NCI-H748 (cell line): ENCODE data around the gene DELE1.
"Not testable (repeated sequence)": the region's sequence is repeated elsewhere in the genome, so short reads cannot be mapped to it uniquely, and the experiment has no call there.

Source experiments
- DNase-seq: peaks from one replicate; lab custom pipeline; 2025; ENCODE audit not compliant: unreplicated experiment; lab: John Stamatoyannopoulos, UW

Gene DELE1

DNA sequence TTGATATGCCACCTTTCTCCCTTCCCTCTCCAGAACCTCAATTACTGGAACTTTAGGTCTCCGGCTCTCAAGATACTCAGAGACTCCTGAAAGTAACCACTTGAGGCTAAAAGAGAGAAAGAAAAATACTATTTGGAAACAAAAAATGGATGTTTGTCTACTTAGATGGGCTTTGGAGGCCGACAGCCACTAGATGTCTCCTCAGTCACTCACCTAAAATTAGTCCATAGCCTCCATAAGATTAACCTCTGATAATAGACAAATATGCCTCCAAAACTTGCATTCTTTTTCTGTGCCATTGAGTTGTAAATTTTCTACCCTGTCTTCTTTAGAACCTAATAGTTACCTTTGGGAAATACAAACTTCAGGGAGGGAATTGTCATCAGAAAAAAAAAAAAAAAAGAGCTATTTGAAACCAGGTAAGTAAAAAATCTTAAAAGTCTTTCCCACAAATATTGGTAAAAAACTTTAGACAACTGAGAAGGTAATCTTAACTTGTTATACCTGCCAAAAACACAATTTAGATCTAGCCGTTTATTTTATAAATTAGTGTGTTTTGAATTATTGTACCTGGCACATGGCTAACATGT lies 34.3 kb upstream of the DELE1 start:
- DNase-seq: no peak

- not testable (repeated sequence) for DNase-seq
Measured at GRCh38 chr5:141890429-141890828, 33.2 kb upstream of the DELE1 start.

GRCh38 chr5:141897425-141897824 lies 26.2 kb upstream of the DELE1 start:
- no peak for DNase-seq

GRCh38 chr5:141898448-141899049 lies 25.1 kb upstream of the DELE1 start:
- no peak for DNase-seq

GRCh38 chr5:141902015-141902814 lies 21.5 kb upstream of the DELE1 start:
- no peak for DNase-seq

- DNase-seq: no peak
Measured at GRCh38 chr5:141903261-141903660, 20.4 kb upstream of the DELE1 start.

DNA sequence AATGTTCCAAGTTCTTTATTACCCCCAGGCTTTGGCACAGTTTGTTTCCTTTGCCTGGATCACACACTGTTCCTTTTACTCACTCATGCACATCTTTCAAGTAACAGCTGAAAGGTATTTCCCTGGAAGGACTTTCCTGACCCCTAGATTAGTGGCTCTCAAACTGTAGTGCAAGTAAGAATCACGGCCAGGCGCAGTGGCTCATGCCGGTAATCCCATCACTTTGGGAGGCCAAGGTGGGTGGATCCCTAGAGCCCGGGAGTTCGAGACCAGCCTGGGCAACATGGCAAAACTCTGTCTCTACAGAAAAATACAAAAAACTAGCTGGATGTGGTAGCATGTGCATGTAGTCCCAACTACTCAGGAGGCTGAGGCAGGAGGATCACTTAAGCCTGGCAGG lies 19.1 kb upstream of the DELE1 start:
- DNase-seq: no peak

DNA sequence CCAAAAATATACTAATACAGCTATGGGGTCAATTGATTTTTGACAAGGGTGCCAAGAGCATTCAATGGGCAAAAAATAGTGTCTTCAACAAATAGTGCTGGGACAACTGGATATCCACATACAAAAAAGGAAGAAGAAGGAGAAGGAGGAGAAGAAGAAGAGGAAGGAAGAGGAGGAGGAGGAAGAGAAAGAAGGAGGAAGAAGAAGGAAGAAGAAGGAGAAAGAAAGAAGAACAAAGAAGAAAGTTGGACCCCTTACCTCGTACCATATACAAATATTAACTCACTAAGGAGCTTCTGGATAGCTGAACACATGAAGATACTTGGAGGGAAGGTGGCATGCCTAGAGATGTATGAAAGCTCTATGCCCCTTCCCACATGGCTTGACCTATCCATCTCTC lies 17.2 kb upstream of the DELE1 start:
- no peak for DNase-seq

DNA sequence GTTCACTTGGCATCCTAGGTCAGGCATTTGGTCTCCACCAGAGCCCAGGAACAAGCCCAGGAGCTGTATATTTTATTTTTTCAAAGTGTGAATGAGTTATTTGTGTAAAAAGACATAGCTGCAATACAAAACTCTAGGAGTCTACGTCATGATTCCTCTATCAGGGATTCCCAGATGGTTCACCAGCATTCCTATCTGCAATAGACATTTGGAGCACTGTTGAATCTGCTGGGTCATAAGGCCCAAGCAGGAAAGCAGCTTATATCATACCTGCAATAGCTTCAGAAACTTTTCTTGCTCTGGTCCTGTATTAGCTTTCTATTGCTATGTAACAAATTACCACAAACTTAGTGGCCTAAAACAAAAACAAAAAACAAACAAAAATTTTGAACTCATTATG lies 16.7 kb upstream of the DELE1 start:
- no peak for DNase-seq

DNA sequence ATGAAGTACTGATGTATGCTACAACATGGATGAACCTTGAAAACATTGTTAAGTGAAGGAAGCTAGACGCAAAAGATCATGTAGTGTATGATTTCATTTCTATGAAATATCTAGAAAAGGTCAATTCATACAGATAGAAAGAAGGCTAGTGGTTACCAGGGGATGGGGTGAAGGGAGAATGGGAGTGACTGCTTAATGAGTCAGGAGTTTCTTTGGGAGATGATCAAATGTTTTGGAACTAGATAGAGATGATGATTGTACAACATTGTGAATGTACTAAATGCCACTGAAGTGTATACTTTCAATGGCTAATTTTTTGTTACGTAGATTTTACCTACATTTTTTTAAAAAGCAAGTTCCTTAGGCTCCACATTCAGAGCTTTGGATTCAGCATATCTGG lies 14.9 kb upstream of the DELE1 start:
- no peak for DNase-seq

DNA sequence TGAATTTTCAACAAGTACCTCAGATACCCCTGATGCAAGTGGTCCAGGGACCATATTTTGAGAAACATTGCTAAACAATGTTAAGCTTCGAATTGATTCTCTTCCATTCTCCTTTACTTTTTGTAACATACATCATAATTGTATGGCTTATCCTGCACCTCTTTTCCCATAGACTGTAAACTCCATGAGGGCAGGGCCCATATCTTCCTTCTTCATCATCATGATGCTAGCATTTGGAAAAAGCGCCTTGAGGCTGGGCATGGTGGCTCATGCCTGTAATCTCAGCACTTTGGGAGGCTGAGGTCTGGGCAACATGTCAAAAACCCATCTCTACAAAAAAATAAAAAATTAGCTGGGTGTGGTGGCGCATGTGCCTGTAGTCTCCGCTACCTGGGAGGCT lies 14.5 kb upstream of the DELE1 start:
- no peak for DNase-seq

DNA sequence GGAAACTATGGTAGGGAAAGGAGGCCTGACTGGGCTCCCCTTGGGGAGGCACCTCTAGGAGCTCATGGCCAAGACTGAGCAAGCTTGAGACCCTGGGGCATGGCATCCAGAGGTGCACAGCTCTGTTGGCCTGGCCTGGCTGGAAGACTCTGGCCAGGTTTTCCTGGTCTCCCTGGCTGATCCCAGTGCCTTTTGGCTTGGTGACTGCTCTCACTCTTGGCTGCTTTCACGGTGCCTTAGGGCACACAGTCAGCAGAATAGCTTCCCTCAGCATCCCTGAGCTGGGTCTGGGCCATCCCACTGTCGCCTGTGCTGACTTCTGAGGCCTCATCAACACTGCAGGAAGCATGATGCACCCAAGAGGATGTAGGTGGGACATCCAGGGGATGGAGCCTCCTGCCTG lies 13.4 kb upstream of the DELE1 start:
- DNase-seq: no peak

GRCh38 chr5:141913560-141914198 lies 10.0 kb upstream of the DELE1 start:
- peak; percentile 35 for DNase-seq

DNA sequence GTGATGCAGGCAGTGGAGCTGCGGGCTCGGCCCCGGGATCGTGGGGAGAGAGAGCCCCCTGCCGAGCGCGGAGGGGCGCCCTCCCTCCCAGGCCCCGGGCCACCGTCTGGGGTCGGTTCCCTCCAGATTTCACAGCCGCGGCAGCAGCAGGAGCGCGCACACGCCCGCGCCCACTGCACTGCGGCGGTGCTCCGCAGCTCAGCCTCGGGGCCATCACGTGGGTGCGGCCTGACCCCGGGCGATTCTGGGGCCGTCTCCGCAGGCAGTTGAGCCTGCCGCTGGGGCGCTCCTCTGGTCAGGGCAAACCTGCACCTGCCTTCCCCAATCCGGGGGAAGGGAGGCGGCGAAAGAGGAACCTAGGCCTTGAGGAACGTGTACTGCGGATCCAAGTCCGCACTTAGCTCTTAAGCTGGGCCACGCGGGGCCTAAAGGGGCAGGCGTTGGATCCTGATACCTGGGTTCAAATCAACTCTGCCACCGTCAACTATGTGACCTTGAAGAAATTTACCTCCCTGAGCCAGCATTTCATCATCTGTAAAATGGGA lies 9.4 kb upstream of the DELE1 start:
- peak; percentile 51 for DNase-seq

- DNase-seq: no peak
Measured at GRCh38 chr5:141914797-141915196, 8.9 kb upstream of the DELE1 start.

DNA sequence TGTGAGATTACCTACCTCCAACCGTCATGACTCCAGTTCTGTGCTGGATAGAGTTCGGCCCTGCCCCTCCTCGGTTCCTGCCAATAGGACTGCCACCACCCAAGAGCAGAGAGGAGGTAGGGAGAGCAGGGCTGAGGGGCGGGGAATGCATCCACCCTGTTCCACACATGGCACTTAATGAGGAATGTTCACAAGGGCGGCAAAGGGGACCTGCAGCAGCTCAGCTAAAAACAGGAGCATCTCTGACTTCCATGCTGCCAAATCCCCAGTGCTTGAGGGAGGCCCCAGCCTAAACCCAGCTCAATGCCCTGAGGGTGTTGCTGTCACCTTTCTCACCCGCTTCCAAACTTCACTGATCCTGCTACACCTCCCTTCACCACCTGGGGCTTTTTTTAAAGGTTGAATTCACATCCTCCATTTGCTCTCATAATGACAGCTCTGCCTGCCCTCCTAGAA lies 7.8 kb upstream of the DELE1 start:
- no peak for DNase-seq

GRCh38 chr5:141916522-141916921 lies 7.1 kb upstream of the DELE1 start:
- DNase-seq: no peak

GRCh38 chr5:141917760-141918159 lies 5.9 kb upstream of the DELE1 start:
- no peak for DNase-seq

DNA sequence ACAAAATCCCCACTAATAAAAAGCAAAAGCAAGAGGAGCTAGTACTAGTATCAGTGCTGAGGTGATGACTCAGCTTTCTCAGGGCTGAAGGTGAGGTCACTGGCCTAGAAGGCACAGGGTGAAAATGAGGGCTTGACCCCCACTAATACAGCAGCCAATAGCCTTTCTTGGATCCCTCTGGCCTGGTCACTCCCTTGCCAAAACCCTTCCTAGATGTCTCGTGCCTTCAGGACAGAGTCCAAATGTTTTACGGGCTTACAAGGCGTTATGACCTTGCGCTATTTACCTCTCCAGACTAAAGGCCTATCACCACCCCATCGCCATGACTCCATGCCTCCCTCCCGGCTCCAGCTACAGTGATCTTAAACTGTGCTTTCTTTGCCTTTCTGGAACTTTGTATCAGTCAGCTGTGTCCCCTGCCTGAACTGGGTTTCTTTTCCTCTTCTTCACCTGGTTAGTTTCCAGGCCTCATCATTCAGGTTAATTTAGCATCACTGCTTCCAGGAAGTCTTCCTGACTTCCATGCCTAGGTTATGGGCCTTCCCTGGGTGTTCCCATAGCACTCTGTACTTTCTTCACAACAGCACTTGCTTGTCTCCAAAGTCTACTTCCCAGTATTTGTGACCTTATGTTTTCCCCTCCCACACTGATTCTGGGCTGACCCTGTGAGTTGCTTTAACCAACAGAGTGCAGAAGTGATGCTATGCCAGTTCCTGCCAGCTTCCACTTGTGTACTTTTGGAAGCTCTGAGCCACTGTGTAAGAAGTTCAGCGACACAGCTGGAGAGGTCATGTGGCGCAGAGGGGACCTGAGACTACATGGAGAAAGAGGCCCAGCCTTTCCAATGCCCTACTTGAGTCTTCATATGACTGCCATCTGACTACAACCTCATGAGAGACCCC lies 4.2 kb upstream of the DELE1 start:
- DNase-seq: no peak

GRCh38 chr5:141920771-141921170 lies 2.9 kb upstream of the DELE1 start:
- no peak for DNase-seq
